Mucosa of rectum (tissue), 2 donors: Measurements from ENCODE around the gene DXO.

Experiments
- H3K27ac ChIP-seq, 2 donors: one replicate each; pipeline ENCODE4 v1.7.0; 2013; ENCODE audit warnings: inconsistent platforms in 2 of 2, low read depth in 2 of 2, low read length in 2 of 2
- H3K27me3 ChIP-seq, 2 donors: one replicate each; pipeline ENCODE4 v1.7.0; 2013; ENCODE audit warnings: low read length in 2 of 2; ENCODE audit not compliant: control insufficient read depth in 2 of 2, insufficient read depth in 2 of 2
- H3K36me3 ChIP-seq, 2 donors: one replicate each; pipeline ENCODE4 v1.7.0; 2013; ENCODE audit warnings: low read length in 2 of 2; ENCODE audit not compliant: control insufficient read depth in 2 of 2, insufficient read depth in 2 of 2
- H3K4me1 ChIP-seq, 2 donors: one replicate each; pipeline ENCODE4 v1.7.0; 2013; ENCODE audit warnings: low read length in 2 of 2, mild to moderate bottlenecking in 1 of 2; ENCODE audit not compliant: control insufficient read depth in 2 of 2, insufficient read depth in 2 of 2
- H3K4me3 ChIP-seq, 2 donors: one replicate each; pipeline ENCODE4 v1.7.0; 2013; ENCODE audit warnings: low read length in 2 of 2
- H3K9ac ChIP-seq, 2 donors: one replicate each; pipeline ENCODE4 v1.7.0; 2013; ENCODE audit warnings: low read length in 2 of 2, low read depth in 1 of 2, mild to moderate bottlenecking in 1 of 2
- H3K9me3 ChIP-seq, 2 donors: one replicate each; pipeline ENCODE4 v1.7.0; 2013; ENCODE audit warnings: low read length in 2 of 2; ENCODE audit not compliant: control insufficient read depth in 2 of 2
- donor health status: healthy.
- donor health status: Normal muscosa, but diverticular disease.

The DXO gene

DNA sequence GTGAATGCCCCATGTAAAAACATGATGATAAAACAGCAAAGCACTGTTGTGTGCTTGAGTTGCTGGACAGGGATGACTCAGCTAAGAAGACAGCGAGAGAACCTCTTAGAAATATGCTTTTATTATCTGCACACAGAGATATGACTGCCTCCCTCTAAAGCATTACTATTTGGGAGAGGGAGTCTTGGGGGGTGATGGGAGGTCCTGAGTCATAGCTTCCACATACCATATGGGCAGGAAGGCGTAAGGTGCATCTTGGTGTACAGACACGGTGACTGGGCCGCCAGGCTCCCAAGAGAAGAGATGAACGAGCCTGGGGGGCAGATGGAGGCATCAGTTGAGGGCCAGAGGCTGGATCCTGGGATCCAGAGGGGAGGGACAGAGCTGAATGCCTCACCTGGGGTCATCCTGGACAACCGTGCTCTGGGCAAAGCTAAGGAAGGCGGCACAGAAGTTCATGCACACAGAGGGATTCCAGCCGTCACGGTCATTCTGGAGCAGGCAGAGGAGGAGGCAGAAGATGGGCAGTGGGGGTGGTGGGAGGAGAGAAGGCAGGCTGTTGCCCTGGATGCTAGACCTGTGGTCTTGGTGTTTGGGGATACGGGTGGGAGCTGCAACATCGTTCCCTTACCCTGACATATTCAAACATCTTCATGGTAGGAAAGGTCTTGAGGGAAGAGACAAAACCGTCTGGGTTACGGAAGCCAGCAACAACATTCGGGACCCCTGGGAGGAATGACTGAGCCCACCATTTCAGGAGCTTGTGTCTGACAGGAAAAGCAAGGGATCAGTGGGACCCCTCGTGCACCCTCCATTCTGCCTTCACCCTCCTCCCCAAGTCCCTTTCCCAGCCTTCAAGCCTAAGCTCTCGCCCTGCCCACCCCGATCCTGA is 2.0 kb downstream of the DXO start:
- Histone ChIP-seq H3K9ac (no peak overlapping the region), H3K4me1 (peaks cover 15 to 18% of the 10 kb centered on the region in 2 donors), H3K4me3 (no peak overlapping the region), H3K27me3 (no peaks in the 10 kb centered on the region), H3K9me3 (no peaks in the 10 kb centered on the region), H3K27ac (peak overlapping the region in 1 of 2 donors; percentile 98), H3K36me3 (peaks cover 44 to 52% of the 10 kb centered on the region in 2 donors)

DNA sequence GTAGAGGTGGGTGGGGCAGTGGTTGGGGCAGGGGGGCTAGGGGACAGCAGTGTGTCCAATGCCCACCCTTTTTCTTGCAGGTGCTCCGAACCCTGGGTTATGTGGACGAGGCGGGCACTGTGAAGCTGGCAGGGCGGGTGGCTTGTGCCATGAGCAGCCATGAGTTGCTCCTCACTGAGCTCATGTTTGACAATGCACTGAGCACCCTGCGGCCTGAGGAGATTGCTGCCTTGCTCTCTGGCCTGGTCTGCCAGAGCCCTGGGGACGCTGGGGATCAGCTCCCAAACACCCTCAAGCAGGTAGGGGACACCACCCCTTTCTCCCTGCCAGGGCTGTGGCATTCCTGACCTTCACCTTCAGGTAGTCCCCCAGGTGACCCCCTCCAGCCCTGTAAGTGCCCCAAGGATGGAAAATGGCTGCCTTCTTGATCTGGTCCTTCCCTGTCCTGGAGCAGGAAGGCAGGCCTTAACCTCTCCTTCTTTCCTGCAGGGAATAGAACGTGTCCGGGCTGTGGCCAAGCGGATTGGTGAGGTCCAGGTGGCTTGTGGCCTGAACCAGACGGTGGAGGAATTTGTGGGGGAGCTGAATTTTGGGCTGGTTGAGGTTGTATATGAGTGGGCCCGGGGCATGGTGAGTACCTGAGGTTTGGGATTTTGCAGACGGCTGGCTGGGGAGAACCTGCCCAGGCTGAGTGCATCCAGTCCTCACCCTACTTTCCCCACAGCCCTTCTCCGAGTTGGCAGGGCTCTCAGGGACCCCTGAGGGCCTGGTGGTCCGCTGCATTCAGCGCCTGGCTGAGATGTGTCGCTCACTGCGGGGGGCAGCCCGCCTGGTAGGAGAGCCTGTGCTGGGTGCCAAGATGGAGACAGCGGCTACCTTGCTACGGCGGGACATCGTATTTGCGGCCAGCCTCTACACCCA is 2.9 kb downstream of the DXO start:
- Histone ChIP-seq H3K9ac (no peak overlapping the region), H3K36me3 (peaks cover 47 to 56% of the 10 kb centered on the region in 2 donors), H3K27ac (no peak overlapping the region), H3K9me3 (no peaks in the 10 kb centered on the region), H3K4me1 (peaks cover 15 to 18% of the 10 kb centered on the region in 2 donors), H3K27me3 (no peaks in the 10 kb centered on the region), H3K4me3 (no peak overlapping the region)

DNA sequence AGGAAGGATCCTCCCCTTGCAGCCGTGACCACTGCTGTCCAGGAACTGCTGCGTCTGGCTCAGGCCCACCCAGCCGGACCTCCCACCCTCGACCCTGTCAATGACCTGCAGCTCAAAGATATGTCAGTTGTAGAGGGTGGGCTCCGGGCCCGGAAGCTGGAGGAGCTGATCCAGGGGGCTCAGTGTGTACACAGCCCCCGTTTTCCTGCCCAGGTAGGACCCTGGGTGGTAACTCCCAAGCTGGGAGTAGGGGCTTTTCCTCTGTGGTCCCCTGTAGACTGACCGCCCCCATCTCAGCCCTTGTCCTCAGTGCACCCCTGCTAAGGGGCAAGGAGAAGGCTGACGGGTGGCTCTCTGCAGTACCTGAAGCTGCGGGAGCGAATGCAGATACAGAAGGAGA is 3.6 kb downstream of the DXO start:
- Histone ChIP-seq H3K27ac (no peak overlapping the region), H3K4me3 (no peak overlapping the region), H3K27me3 (no peaks in the 10 kb centered on the region), H3K4me1 (peaks cover 15 to 17% of the 10 kb centered on the region in 2 donors), H3K9ac (no peak overlapping the region), H3K36me3 (peaks cover 54 to 63% of the 10 kb centered on the region in 2 donors), H3K9me3 (no peaks in the 10 kb centered on the region)

DNA sequence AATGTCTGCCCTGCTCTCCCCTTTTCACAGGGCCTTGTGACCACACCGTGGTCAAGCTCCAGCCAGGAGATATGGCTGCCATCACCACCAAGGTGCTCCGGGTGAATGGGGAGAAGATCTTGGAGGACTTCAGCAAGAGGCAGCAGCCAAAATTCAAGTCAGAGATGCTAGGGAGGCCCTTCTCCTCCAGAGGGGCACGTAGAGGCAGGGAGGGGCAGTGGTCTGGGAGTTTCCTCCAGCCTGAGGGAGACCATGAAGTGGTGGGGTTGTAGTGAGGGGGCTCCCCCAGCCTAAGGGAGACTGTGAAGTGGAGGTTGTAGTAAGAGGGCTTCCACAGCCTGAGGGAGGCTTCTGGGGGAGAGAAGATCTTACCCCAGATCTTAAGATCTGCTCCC is 4.0 kb downstream of the DXO start:
- H3K4me3 ChIP-seq = no peak overlapping the region
- H3K9me3 ChIP-seq = no peaks in the 10 kb centered on the region
- H3K27me3 ChIP-seq = no peaks in the 10 kb centered on the region
- H3K27ac ChIP-seq = no peak overlapping the region
- no peak overlapping the region for H3K9ac ChIP-seq
- peaks cover 13 to 15% of the 10 kb centered on the region in 2 donors for H3K4me1 ChIP-seq
- peaks cover 56 to 65% of the 10 kb centered on the region in 2 donors for H3K36me3 ChIP-seq

DNA sequence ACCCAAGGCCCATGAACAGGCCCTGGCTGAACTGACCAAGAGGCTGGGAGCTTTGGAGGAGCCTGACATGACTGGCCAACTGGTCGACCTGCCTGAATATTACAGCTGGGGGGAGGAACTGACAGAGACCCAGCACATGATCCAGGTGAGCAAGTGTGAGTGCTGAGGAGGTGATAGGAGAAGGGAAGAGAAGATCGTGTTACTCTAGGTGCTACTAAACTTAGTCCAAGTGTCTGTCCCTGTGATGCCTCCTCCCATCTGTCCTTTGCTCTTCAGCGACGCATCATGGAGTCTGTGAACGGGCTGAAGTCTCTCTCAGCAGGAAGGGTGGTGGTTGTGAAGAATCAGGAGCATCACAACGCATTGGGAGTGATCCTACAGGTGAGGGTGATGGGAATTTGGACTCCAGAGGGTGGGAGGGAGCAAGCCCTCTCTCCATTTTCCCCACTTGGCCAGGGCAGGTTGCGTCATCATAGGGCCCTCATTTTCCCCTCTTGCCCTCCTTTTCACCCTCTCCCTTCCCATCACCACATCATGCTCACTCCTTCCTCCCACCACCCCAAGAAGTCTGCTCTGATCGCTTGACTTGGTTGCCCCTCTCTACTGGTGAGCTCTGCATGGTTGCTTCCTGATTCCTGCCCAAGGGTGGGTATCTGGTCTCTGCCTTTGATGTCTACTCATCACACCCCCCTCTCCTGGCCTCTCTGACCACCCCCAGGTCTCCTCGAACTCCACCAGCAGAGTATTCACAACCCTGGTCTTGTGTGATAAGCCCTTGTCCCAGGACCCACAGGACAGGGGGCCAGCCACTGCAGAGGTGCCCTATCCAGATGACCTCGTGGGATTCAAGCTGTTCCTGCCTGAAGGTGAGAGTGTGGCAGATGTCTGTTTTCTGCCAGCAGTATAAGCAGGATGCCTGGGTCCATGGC is 4.7 kb downstream of the DXO start:
- Histone ChIP-seq H3K9ac (no peak overlapping the region), H3K9me3 (no peaks in the 10 kb centered on the region), H3K27ac (no peak overlapping the region), H3K27me3 (no peaks in the 10 kb centered on the region), H3K36me3 (peaks cover 63 to 71% of the 10 kb centered on the region in 2 donors), H3K4me1 (peaks cover 9 to 15% of the 10 kb centered on the region in 2 donors), H3K4me3 (no peak overlapping the region)

DNA sequence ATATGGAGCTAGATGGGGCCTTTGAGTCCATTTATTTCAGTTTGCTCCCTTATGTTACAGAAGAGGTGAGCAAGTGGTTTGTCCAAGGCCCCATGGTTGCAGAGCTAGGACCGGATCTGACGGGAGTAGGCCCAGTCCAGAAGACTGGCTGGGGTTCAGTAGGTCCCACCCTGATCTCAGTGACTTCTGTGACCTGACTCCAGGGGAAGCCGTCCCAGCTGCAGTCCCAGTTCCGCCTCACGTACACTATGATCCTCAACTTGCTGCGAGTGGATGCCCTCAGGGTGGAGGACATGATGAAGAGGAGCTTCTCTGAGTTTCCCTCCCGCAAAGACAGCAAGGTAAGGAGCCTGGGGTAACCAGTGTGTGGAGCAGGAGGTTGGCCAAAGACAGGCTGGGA is 5.4 kb downstream of the DXO start:
- peaks cover 6 to 12% of the 10 kb centered on the region in 2 donors for H3K4me1 ChIP-seq
- no peak overlapping the region for H3K27ac ChIP-seq
- no peaks in the 10 kb centered on the region for H3K9me3 ChIP-seq
- no peaks in the 10 kb centered on the region for H3K27me3 ChIP-seq
- H3K4me3 ChIP-seq = no peak overlapping the region
- no peak overlapping the region for H3K9ac ChIP-seq
- H3K36me3 ChIP-seq = peaks cover 70 to 78% of the 10 kb centered on the region in 2 donors

DNA sequence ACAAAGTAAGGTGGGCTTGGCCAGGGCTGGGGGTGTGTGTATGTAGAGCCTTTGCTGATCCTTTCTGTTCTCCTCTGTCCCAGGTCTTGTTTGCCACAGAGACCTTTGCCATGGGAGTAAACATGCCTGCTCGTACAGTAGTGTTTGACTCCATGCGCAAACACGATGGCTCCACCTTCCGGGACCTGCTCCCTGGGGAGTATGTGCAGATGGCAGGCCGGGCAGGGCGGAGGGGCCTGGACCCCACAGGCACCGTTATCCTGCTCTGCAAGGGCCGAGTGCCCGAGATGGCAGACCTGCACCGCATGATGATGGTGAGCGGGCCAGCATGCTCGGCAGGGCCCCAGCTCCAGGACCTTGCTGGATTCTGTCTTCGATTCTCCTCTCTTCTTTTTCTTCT is 6.2 kb downstream of the DXO start:
- Histone ChIP-seq H3K9ac (no peak overlapping the region), H3K4me3 (no peak overlapping the region), H3K27me3 (no peaks in the 10 kb centered on the region), H3K4me1 (peaks cover 0 to 4% of the 10 kb centered on the region in 2 donors), H3K36me3 (peaks cover 76 to 87% of the 10 kb centered on the region in 2 donors), H3K9me3 (no peaks in the 10 kb centered on the region), H3K27ac (no peak overlapping the region)

DNA sequence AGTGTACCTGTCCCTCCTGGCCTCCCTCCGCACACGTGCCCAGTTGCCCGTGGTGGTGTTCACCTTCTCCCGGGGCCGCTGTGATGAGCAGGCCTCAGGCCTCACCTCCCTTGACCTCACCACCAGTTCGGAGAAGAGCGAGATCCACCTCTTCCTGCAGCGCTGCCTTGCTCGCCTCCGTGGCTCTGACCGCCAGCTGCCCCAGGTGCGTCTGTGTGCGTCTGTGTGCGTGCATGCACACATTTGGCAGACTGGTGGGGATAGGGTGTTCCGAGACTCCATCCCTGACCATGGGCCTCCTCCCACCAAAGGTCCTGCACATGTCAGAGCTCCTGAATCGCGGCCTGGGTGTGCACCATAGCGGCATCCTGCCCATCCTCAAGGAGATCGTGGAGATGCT is 8.0 kb downstream of the DXO start:
- Histone ChIP-seq H3K27me3 (no peaks in the 10 kb centered on the region), H3K9me3 (no peaks in the 10 kb centered on the region), H3K27ac (no peak overlapping the region), H3K36me3 (peaks cover 62 to 73% of the 10 kb centered on the region in 2 donors), H3K4me3 (no peak overlapping the region), H3K9ac (no peak overlapping the region), H3K4me1 (peaks cover 5 to 8% of the 10 kb centered on the region in 2 donors)

DNA sequence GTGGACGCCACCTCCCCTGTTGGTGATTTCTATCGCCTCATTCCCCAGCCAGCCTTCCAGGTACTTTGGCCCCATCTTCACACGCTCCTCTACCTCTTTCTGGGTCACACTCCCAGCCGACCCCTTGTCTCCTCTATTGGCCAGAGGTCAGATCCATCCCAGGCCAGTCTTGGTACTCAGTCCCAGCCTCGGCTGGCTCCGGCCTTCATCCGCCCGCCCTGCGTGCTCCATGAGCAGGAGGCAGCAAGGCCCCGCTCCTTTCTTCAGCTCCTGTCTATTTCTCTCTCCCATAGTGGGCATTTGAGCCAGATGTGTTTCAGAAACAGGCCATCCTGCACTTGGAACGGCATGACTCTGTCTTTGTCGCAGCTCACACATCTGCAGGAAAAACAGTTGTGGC is 10.3 kb downstream of the DXO start:
- no peak overlapping the region for H3K9ac ChIP-seq
- no peaks in the 10 kb centered on the region for H3K9me3 ChIP-seq
- no peaks in the 10 kb centered on the region for H3K27me3 ChIP-seq
- no peak overlapping the region for H3K27ac ChIP-seq
- H3K4me3 ChIP-seq = no peak overlapping the region
- H3K4me1 ChIP-seq = peaks cover 14 to 17% of the 10 kb centered on the region in 2 donors
- peaks cover 48 to 55% of the 10 kb centered on the region in 2 donors for H3K36me3 ChIP-seq
